ENCODE results near the gene IGF1R.

DNA sequence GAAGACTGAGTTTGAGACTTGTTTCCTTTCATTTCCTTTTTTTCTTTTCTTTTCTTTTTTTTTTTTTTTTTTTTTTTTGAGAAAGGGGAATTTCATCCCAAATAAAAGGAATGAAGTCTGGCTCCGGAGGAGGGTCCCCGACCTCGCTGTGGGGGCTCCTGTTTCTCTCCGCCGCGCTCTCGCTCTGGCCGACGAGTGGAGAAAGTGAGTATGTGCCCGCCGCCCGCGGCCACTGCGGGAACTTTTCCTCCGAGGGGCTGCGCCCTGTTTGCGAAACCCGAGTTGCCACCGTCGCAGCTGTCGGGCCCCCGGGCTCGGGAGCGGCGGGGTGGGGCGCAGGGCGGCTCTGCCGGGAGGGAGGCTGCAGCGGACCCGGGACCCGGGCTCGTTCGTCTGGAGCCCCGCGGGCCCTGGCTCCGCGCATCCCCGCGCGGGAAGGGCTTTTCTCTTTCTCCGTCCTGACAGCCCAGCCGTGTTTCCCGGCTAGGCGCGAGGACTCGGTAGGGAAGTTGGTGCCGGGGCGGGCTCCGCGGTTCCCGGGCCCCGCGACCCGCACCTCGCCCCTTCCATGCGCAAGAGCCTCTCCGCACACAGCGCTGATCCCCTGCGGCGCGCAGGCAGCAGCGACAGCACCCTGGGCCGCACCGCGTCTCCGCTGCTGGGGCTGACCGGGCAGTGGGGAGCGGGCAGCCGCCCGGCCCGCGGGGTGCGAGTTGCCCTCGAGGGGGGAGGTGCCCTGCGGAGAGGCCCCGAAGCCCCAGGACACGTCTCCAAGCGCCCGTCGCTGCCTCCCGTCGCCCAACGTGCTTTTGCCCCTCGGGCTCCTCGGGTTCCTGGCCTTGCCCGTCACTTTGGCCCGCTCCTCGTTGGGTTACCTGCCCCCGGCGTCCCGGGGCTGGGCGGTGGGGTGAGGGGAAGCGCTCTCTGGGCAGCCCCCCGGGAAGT, 1.4 kb downstream of the IGF1R start:
- TF ChIP-seq, protein P1, sequence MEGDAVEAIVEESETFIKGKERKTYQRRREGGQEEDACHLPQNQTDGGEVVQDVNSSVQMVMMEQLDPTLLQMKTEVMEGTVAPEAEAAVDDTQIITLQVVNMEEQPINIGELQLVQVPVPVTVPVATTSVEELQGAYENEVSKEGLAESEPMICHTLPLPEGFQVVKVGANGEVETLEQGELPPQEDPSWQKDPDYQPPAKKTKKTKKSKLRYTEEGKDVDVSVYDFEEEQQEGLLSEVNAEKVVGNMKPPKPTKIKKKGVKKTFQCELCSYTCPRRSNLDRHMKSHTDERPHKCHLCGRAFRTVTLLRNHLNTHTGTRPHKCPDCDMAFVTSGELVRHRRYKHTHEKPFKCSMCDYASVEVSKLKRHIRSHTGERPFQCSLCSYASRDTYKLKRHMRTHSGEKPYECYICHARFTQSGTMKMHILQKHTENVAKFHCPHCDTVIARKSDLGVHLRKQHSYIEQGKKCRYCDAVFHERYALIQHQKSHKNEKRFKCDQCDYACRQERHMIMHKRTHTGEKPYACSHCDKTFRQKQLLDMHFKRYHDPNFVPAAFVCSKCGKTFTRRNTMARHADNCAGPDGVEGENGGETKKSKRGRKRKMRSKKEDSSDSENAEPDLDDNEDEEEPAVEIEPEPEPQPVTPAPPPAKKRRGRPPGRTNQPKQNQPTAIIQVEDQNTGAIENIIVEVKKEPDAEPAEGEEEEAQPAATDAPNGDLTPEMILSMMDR (IDR thresholded peaks at IDR 0.05; ENCODE audit: poor library complexity): no peak
- no peak for TF ChIP-seq EZH2phosphoT487 (IDR thresholded peaks at IDR 0.05; ENCODE audit: low read depth, severe bottlenecking, unreplicated experiment)
